ENCODE results near the gene SPOCK1.

Gene SPOCK1

GRCh38 chr5:137090151-137090550 is 409.0 kb downstream of the SPOCK1 start:
- no peak overlapping the region for H3K23ac ChIP-seq (ENCODE audit: low read length in 2 of 2)

GRCh38 chr5:137088175-137088574 is 411.0 kb downstream of the SPOCK1 start:
- Histone ChIP-seq H3K27ac (ENCODE audit: low read length, poor library complexity, severe bottlenecking) (no peak overlapping the region), H3K9ac (ENCODE audit: low read length) (no peak overlapping the region), H3K18ac (ENCODE audit: low read depth in 1 of 2, low read length in 2 of 2) (no peak overlapping the region), H2BK12ac (ENCODE audit: low read length in 2 of 2) (no peak overlapping the region), H3K79me1 (replicated peaks; ENCODE audit: low read length, poor library complexity, severe bottlenecking) (no peaks in the 10 kb centered on the region), H3K27me3 (ENCODE audit: control insufficient read depth in 1 of 2, insufficient read depth in 1 of 2, low read length in 2 of 2) (no peaks in the 10 kb centered on the region), H3K14ac (ENCODE audit: low read length in 2 of 2) (no peak overlapping the region), H4K8ac (ENCODE audit: low read length) (no peak overlapping the region), H2BK15ac (ENCODE audit: low read depth, poor library complexity, severe bottlenecking) (no peak overlapping the region), H3K4me1 (ENCODE audit: control insufficient read depth, insufficient read depth, low read depth, low read length) (no peaks in the 10 kb centered on the region), H3K4me3 (ENCODE audit: insufficient read depth in 1 of 2, low read depth in 1 of 2, low read length in 2 of 2) (no peak overlapping the region), H4K91ac (ENCODE audit: low read length) (no peak overlapping the region), H2BK120ac (ENCODE audit: low read depth, low read length) (no peak overlapping the region), H3K36me3 (ENCODE audit: control insufficient read depth in 1 of 2, insufficient read depth in 2 of 2, low read depth in 1 of 2, low read length in 2 of 2) (no peaks in the 10 kb centered on the region), H3K4me2 (ENCODE audit: low read length, poor library complexity, severe bottlenecking) (no peak overlapping the region), H3K9me3 (ENCODE audit: control insufficient read depth, low read length) (no peaks in the 10 kb centered on the region), H3K23ac (ENCODE audit: low read length in 2 of 2) (no peak overlapping the region), H2AK5ac (ENCODE audit: low read length, severe bottlenecking) (no peak overlapping the region), H2BK5ac (ENCODE audit: low read depth, low read length, poor library complexity, severe bottlenecking) (no peak overlapping the region), H2AFZ (ENCODE audit: low read depth, low read length) (no peak overlapping the region), H3K4ac (ENCODE audit: low read depth in 1 of 2, low read length in 2 of 2) (no peak overlapping the region)
- DNase-seq, result no peak
- WGBS, result 70% methylated on average over 5 of the region's 6 CpGs

More at GRCh38 chr5:137090151-137090550, 409.0 kb downstream of the SPOCK1 start:
- no peaks in the 10 kb centered on the region for H3K9me3 ChIP-seq (ENCODE audit: control insufficient read depth, low read length)
- no peak overlapping the region for H2BK120ac ChIP-seq (ENCODE audit: low read depth, low read length)
- no peak overlapping the region for H3K27ac ChIP-seq (ENCODE audit: low read length, poor library complexity, severe bottlenecking)
- H2AFZ ChIP-seq (ENCODE audit: low read depth, low read length), result no peak overlapping the region
- H3K4me1 ChIP-seq (ENCODE audit: control insufficient read depth, insufficient read depth, low read depth, low read length), result no peaks in the 10 kb centered on the region
- H4K8ac ChIP-seq (ENCODE audit: low read length), result no peak overlapping the region
- no peak overlapping the region for H3K4ac ChIP-seq (ENCODE audit: low read depth in 1 of 2, low read length in 2 of 2)
- H3K4me2 ChIP-seq (ENCODE audit: low read length, poor library complexity, severe bottlenecking), result no peak overlapping the region
- H3K79me1 ChIP-seq (replicated peaks; ENCODE audit: low read length, poor library complexity, severe bottlenecking), result no peaks in the 10 kb centered on the region
- H2AK5ac ChIP-seq (ENCODE audit: low read length, severe bottlenecking), result no peak overlapping the region
- H4K91ac ChIP-seq (ENCODE audit: low read length), result no peak overlapping the region
- H3K36me3 ChIP-seq (ENCODE audit: control insufficient read depth in 1 of 2, insufficient read depth in 2 of 2, low read depth in 1 of 2, low read length in 2 of 2), result no peaks in the 10 kb centered on the region
- no peaks in the 10 kb centered on the region for H3K27me3 ChIP-seq (ENCODE audit: control insufficient read depth in 1 of 2, insufficient read depth in 1 of 2, low read length in 2 of 2)
- no peak overlapping the region for H3K18ac ChIP-seq (ENCODE audit: low read depth in 1 of 2, low read length in 2 of 2)
- no peak overlapping the region for H3K14ac ChIP-seq (ENCODE audit: low read length in 2 of 2)
- H2BK12ac ChIP-seq (ENCODE audit: low read length in 2 of 2), result no peak overlapping the region
- H3K9ac ChIP-seq (ENCODE audit: low read length), result no peak overlapping the region
- no peak overlapping the region for H2BK5ac ChIP-seq (ENCODE audit: low read depth, low read length, poor library complexity, severe bottlenecking)
- no peak overlapping the region for H2BK15ac ChIP-seq (ENCODE audit: low read depth, poor library complexity, severe bottlenecking)
- WGBS, result no CpG with 5 or more reads among the region's 1 CpG
- H3K4me3 ChIP-seq (ENCODE audit: insufficient read depth in 1 of 2, low read depth in 1 of 2, low read length in 2 of 2), result no peak overlapping the region
- DNase-seq, result no peak

- H4K91ac ChIP-seq (ENCODE audit: low read length), result no peak overlapping the region
- H3K4me3 ChIP-seq (ENCODE audit: insufficient read depth in 1 of 2, low read depth in 1 of 2, low read length in 2 of 2), result no peak overlapping the region
- no peak overlapping the region for H2BK120ac ChIP-seq (ENCODE audit: low read depth, low read length)
- H2AFZ ChIP-seq (ENCODE audit: low read depth, low read length), result no peak overlapping the region
- H2BK5ac ChIP-seq (ENCODE audit: low read depth, low read length, poor library complexity, severe bottlenecking), result no peak overlapping the region
- no peaks in the 10 kb centered on the region for H3K9me3 ChIP-seq (ENCODE audit: control insufficient read depth, low read length)
- no peak overlapping the region for H2BK15ac ChIP-seq (ENCODE audit: low read depth, poor library complexity, severe bottlenecking)
- H2AK5ac ChIP-seq (ENCODE audit: low read length, severe bottlenecking), result no peak overlapping the region
- no peak for DNase-seq
- no peaks in the 10 kb centered on the region for H3K4me1 ChIP-seq (ENCODE audit: control insufficient read depth, insufficient read depth, low read depth, low read length)
- H2BK12ac ChIP-seq (ENCODE audit: low read length in 2 of 2), result no peak overlapping the region
- no peak overlapping the region for H3K4ac ChIP-seq (ENCODE audit: low read depth in 1 of 2, low read length in 2 of 2)
- H3K27ac ChIP-seq (ENCODE audit: low read length, poor library complexity, severe bottlenecking), result no peak overlapping the region
- no peak overlapping the region for H3K23ac ChIP-seq (ENCODE audit: low read length in 2 of 2)
- H3K14ac ChIP-seq (ENCODE audit: low read length in 2 of 2), result no peak overlapping the region
- H3K36me3 ChIP-seq (ENCODE audit: control insufficient read depth in 1 of 2, insufficient read depth in 2 of 2, low read depth in 1 of 2, low read length in 2 of 2), result no peaks in the 10 kb centered on the region
- H3K9ac ChIP-seq (ENCODE audit: low read length), result no peak overlapping the region
- H3K27me3 ChIP-seq (ENCODE audit: control insufficient read depth in 1 of 2, insufficient read depth in 1 of 2, low read length in 2 of 2), result peaks cover 0 to 12% of the 10 kb centered on the region in 2 experiments
- 66% methylated on average over 5 of the region's 5 CpGs for WGBS
- no peak overlapping the region for H3K4me2 ChIP-seq (ENCODE audit: low read length, poor library complexity, severe bottlenecking)
- no peak overlapping the region for H3K18ac ChIP-seq (ENCODE audit: low read depth in 1 of 2, low read length in 2 of 2)
- no peaks in the 10 kb centered on the region for H3K79me1 ChIP-seq (replicated peaks; ENCODE audit: low read length, poor library complexity, severe bottlenecking)
- no peak overlapping the region for H4K8ac ChIP-seq (ENCODE audit: low read length)
Observed at GRCh38 chr5:137086342-137086741, 412.8 kb downstream of the SPOCK1 start.

- no peak overlapping the region for H2BK5ac ChIP-seq (ENCODE audit: low read depth, low read length, poor library complexity, severe bottlenecking)
- no peak overlapping the region for H2AK5ac ChIP-seq (ENCODE audit: low read length, severe bottlenecking)
- 85% methylated on average over 4 of the region's 4 CpGs for WGBS
- H3K14ac ChIP-seq (ENCODE audit: low read length in 2 of 2), result no peak overlapping the region
- no peaks in the 10 kb centered on the region for H3K36me3 ChIP-seq (ENCODE audit: control insufficient read depth in 1 of 2, insufficient read depth in 2 of 2, low read depth in 1 of 2, low read length in 2 of 2)
- H3K23ac ChIP-seq (ENCODE audit: low read length in 2 of 2), result no peak overlapping the region
- no peak overlapping the region for H2BK120ac ChIP-seq (ENCODE audit: low read depth, low read length)
- H3K27ac ChIP-seq (ENCODE audit: low read length, poor library complexity, severe bottlenecking), result no peak overlapping the region
- no peak overlapping the region for H4K91ac ChIP-seq (ENCODE audit: low read length)
- no peak overlapping the region for H3K4ac ChIP-seq (ENCODE audit: low read depth in 1 of 2, low read length in 2 of 2)
- H3K27me3 ChIP-seq (ENCODE audit: control insufficient read depth in 1 of 2, insufficient read depth in 1 of 2, low read length in 2 of 2), result peaks cover 0 to 18% of the 10 kb centered on the region in 2 experiments
- H4K8ac ChIP-seq (ENCODE audit: low read length), result no peak overlapping the region
- H2AFZ ChIP-seq (ENCODE audit: low read depth, low read length), result no peak overlapping the region
- no peak overlapping the region for H3K4me2 ChIP-seq (ENCODE audit: low read length, poor library complexity, severe bottlenecking)
- H3K9ac ChIP-seq (ENCODE audit: low read length), result no peak overlapping the region
- no peak overlapping the region for H2BK15ac ChIP-seq (ENCODE audit: low read depth, poor library complexity, severe bottlenecking)
- no peaks in the 10 kb centered on the region for H3K4me1 ChIP-seq (ENCODE audit: control insufficient read depth, insufficient read depth, low read depth, low read length)
- no peak overlapping the region for H3K18ac ChIP-seq (ENCODE audit: low read depth in 1 of 2, low read length in 2 of 2)
- H3K79me1 ChIP-seq (replicated peaks; ENCODE audit: low read length, poor library complexity, severe bottlenecking), result no peaks in the 10 kb centered on the region
- no peak overlapping the region for H2BK12ac ChIP-seq (ENCODE audit: low read length in 2 of 2)
- no peaks in the 10 kb centered on the region for H3K9me3 ChIP-seq (ENCODE audit: control insufficient read depth, low read length)
- DNase-seq, result no peak
- H3K4me3 ChIP-seq (ENCODE audit: insufficient read depth in 1 of 2, low read depth in 1 of 2, low read length in 2 of 2), result no peak overlapping the region
Observed at GRCh38 chr5:137085206-137085605, 413.9 kb downstream of the SPOCK1 start.
